Eye (tissue), 1 donor: ENCODE measurements around the gene CACNA1C.

ENCODE experiments used
- DNase-seq: peaks from one replicate; pipeline ENCODE4 v3.0.0-alpha.2; 2015

The CACNA1C gene

DNA sequence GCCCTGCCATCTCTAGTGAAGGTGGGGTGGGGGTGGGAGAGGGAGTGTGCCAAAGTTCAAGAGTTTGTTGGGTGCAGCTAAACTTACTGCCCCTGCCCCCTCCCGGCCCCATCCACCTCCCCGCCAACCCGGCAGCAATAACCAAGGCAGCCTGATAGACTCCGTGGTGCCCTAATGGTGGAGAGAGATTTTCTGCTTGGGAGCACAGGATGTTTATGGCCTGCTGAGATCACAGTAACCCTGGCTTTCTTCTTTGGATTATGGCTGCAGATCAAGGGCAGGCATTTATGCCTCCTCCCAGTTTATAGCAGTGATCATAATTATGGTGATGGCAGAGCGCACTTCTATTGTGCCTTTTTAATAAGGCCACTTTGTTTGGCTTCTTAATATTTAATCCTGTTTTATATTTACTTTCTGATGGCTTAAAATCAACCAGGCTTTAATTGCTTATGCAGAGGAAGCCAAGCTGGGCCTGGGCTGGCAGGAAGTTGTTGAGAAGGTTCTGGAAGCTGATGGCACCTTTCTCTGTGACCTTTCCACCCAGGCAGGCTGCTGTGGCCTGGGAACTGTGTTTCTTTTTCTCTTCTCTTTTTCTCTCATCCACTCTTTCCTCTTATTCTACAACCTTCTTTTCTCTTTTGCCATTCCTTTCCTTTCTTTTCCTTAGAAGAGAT lies 485.2 kb downstream of the CACNA1C start:
- DNase-seq, result peak; percentile 69

DNA sequence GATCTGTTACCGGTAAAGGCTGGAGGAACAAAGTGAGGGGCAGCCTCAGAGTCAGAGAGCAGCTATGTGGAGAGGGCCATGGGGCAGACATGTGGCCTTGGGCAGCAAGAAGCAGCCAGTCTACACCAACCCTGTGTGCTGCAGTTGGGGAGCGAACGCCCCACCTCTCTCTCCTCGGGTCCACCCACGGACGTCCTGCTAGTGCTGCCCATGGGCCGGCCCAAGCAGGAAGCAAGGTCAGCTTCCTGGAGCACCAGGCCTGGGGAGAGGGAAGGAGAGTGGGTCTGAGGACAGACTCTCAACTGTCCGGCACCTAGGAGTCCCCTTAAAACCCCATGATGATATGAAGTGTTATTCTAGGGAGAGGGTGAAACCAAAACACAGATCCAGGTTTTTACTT lies 487.2 kb downstream of the CACNA1C start:
- DNase-seq, result no peak

DNA sequence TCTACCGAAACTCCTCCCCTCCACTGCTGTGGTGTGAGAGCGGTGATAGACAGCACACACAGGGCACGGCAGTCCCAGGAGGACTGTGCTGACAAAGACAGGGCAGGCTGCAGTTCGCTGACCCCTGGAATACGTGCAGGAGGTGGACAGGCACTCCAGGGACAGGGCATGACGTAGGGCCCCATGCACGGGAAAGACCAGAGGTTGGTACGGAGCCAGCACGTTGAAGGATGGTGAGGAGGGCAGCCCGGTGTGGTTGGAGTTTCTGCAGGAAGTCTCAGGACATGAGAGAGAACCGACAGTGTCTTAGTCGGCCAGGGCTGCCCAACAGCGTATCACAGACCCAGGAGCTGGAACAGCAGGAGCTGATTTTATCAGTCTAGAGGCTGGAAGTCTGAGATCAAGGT lies 487.8 kb downstream of the CACNA1C start:
- DNase-seq, result peak; percentile 67

DNA sequence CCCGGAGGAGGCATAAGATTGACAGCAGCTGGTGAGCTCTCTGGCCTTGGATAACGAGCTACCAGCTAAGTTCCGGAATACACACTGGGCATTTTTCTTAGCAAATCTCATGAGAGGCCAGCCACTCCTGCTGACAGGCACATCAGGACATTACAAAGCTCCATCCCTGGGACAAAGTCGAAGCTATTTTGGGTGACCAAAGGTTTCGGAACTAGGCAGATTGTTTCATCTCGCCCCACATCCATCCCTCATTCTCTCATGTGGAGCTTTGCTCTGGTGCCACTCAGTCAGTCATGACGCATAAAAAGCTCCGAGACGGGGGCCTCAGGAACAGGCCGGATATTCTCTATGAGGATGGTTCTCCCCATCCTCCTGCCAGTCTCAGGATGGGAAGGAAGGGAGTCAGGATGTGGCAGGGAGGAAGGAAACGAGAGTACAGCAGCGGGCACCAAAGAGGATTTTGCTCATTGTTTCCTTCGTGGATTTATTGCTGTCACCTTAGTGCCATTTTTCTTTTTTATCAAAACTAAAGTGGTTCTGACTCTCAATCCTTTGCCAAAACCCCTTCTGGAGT lies 488.9 kb downstream of the CACNA1C start:
- no peak for DNase-seq

DNA sequence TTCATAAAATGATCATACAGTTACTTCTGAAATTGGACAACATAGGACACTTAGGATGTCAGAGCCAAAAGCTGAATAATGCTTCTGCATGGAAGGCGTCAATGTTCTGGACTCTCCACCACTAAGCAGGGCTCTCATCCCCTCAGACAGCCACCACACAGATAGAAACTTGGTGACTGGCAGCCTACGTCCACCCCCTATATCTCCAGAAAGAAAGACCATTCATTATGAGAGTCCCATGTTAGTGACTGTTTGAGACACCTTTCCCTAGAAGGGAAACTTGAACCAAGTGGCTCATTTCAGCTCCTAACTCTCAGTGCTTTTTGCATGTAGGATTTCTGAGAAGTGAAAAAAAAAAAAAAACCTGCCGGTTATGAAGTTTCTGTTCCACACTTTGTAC lies 491.0 kb downstream of the CACNA1C start:
- DNase-seq, result no peak

DNA sequence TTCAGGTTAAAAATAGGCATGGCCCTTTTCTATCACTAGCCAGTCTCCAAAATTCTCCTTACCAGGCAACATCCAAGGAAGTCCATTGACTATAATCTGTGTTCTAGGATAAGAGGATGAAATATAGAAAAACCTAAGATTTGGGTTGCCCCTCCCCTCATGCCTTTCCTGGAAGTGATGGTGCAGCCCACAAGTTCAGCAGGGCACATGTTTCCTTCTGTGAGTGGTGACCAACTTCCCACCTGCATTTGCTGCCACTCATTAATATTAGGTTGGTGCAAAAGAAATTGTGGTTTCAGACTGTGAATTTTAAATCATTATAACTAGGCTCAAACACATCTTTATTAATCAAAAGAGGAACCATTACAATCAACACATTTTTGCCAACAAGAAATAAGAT lies 491.4 kb downstream of the CACNA1C start:
- no peak for DNase-seq

DNA sequence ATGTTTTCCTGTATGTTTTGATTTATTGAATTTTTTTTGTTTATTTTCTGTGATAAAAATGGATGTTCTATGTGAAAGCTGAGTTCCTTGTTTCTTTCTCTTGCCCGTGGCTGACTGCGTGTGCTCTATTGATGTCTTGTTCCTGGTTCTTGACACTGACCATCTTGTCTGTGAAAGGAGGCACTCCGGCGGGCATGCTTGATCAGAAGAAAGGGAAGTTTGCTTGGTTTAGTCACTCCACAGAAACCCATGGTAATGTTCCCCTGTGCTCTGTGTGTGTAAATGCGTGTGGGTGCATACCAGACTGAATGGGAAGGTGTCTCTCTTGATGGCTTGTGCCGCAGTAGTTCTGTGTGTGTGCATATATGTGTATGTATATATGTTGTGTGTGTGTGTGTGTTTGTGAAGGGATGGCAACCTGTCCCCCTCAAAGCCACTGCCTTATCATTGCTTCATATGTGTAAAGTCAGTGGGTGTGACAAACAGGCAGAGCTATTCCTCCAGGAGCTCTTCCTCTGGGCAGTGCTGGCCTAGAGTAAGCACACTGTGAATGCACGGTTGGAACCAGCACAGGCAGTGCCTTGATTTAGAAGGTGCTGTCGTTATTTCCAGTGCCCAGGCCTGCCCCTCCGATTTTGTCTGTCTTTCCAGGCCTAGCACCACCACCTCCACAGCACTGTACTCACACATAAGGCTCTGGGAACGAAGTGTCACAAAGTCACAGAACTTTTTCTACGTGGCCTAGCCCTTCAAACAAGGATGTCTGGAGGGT lies 494.7 kb downstream of the CACNA1C start:
- DNase-seq, result no peak

DNA sequence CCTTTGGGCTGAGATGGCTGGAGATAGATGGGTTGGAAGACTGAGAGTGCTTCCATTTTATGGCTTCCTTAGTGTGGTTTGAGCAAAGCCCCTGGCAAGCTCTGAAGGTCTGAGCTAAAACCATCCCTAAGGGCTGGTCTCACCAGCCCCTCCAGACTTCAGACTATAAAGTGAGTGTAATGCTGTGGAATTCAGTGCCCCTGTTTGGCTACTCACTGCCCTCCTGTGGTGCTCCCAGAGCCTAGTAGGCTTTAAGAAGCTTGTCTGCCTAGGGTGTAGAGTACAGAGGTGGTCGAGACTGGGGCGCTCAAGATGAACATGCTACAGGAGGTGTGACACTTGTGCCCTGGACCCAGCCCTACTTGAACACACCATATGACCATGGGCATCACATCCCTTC lies 495.3 kb downstream of the CACNA1C start:
- DNase-seq, result no peak

DNA sequence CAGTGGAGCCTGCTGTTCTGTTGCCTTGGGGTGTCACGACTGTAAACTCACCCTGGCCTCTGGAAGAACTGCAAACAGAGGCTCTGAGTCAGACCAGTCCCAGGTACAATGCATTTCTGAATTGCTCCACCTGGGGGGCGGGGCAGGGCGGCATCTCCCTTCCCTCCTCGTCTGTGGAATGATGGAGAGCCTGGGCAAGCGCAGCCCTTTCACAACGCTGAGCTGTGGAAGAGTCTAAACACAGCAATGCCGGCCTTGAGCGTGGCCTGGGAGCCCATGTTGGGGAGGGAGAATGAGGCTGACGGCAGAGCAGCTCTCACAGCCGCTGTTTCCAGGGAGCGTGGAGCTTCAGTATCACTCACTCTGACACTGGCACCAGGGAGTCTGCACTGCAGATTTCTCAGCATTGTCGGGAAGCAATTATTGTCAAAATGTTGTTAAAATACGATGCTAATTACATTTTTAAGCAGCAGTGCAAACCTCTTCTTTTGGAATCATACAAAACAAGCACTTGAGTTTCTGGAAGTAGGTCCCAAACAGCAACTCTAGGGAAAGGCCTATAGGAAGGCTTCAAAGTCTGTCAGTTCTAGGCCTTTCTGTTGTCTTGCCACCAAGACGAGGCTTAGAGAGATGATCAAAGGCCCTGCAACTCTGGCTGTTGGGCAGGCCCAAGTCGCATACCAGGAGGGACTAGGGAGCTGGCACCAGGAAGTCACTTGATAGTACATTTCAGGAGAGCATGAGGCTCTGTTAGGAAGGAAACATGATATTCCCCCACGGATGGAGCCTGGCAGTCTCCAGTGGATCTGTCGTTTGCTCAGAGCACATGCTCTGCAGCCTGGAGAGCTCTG lies 498.0 kb downstream of the CACNA1C start:
- peak; percentile 45 for DNase-seq

DNA sequence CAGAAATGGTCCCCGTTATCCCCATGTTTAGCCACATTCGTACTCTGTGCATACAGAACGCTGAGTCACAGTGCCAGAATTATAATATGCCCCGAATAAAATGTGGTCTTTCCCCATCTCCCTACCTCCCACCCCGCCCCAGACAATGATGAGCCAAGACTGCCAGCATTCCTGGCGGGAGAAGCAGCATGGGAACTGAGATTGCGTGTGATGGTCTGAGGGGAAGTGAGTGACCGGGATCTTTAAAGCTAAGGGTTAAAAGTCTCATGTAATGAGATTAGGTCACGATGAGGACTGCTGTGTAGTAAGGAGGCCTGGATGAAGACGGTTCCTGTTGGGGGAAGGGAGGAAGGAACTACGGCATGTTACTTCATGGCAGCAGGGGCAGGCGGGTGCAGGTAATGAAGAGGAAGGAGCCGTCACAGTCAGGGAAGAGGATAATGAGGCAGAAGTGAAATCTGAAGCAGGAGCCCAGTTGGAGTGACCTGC lies 498.7 kb downstream of the CACNA1C start:
- DNase-seq, result no peak

DNA sequence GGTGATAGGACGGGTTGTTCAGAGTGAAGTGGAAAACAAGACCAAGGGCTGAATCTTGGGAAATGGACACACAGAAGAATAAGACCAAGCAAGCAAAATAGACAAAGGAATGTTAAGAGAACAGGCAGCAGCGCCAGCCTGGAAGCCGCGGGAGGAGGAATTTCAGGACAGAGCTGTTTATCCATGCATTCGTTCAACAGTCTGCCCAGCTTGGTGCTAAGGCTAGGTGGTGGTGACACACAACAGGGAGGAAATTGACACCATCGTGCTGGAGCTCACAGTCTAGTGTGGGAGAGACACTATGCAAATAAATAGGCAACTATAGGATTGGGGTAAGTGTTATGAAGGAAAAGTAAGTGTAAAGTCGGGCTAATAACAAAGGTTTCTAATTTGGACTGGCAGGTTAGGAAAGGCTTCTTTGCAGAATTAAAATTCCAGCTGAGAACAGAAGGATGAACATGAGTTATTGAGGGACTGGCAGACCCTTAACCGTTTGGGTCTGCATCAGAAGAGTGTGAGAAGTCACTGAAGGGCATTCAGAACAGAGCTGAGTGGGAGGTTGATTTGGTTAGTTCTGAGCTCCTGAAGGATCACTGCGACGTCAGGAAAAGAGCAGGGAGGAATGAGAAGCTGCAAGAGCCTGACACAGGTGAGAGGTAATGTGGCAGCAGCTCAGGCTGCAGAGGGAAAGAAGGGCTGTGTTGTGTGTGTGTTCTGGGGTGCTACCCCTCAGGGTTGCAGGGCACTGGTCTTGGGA lies 499.4 kb downstream of the CACNA1C start:
- DNase-seq, result peak; percentile 56

DNA sequence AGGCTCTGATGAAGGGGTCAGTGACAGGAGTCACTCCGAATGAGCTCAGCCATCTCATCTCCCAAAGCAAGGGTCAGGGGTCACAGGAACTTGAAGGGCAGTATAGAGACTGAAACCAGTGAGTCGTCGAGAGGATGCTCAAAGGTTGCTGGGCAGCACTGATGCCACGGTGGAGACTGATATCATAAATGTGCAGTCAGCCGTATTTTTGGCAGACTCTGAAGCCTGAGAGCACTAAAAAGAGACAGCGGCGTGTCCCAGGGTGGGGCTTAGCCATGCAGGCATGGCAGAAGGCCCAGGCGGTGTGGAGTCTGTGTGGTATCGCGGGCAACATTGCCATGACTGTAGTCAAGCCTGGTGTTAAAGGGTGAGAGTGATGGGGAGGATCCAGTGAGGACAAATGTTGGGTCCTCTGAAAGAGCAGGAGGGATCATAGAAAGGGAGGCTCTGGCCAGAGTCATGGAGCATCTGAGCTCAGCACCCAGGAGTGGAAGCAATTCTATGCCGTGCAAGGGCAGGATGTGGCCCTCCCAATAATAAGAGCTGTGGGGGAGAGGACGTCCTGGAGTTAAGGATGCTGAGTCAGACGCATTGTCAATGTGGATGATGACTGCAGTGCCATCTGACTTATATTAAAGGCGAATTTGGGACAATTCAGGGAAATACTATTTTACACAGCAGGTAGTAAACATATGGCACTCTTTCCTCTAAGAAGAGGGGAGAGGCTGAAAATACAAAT lies 500.8 kb downstream of the CACNA1C start:
- no peak for DNase-seq

DNA sequence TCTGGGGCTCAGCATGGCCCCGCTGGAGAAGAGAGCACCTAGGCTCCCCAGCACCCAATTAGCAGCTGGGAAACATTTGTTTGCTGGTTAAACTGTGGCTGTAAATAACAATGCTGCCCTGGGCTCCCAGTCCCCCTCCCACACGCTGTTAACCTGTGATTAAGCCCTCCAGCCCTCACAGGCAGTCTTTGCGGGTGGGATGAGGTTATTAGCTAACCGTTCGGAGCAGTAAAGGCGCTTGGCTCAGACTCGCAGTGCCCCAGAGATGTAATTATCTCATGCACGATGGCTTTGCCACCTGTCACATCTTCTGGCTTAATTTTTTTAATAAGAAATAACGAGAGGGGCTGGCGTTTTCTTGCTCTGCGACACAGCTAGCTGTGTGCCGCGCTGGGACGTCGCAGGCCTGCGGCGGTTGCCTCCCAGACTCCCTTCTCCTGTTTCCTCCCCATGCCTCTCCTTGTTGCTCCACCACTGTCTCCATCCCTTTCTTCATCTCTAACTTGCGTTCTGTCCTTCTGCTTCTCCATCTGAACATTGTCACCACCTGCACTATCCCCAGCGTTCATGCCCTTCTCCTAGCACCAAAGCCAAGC lies 502.8 kb downstream of the CACNA1C start:
- peak; percentile 81 for DNase-seq

DNA sequence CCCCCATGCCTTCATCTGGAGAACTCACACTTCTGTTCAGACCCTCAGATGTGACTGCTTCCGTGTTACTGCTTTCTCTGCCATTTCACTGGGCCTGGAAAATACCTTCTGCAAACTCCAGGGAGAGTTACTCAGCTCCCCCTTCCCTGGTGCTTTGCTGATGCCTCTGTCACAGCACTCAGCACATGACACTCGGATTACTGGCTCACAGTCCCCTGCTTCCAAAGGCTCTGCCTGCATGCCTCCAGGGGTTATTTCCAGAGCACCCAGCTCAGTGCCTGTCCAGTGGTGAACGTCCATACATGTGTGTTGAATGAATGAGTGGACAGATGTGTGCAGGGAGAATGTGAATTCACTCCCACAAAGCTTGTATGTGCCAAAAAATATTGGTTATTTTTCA lies 504.8 kb downstream of the CACNA1C start:
- DNase-seq, result peak; percentile 27

DNA sequence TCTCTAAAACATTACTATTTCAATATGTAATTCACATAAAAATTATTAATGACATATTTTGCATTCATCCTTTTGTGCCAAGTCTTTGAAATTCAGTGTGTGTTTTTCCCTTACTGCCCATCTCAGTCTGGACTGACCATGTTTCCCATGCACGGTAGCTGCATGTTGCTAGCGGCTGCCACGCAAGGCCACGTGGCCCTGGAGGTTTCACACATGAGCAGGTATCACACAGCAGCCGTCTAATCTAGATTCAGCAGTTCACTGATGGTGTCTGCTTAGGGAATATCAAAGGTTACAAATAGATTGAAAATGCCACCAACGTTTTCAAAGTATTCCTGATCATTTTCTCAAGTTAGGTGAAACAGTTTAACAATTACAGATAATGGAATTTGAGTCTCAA lies 507.1 kb downstream of the CACNA1C start:
- DNase-seq, result peak; percentile 39

DNA sequence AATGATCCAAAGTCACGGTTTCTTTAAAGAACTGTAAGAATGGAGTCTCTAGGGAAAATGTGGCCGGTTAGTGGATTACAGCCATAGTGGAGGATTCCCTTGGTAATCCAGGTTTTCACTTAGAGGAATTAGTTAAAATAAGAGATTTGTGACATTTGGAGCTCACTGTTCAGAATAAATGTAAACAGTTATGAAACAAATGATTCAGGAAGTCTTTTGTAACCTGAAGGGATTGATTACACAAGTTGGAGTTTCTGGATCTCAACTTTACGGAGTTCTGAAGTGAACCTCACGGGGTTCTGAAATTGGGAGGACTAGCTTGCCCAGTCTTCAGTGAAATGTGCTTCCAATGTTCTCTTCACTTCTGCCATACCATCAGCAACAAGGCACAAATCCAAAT lies 507.6 kb downstream of the CACNA1C start:
- no peak for DNase-seq

DNA sequence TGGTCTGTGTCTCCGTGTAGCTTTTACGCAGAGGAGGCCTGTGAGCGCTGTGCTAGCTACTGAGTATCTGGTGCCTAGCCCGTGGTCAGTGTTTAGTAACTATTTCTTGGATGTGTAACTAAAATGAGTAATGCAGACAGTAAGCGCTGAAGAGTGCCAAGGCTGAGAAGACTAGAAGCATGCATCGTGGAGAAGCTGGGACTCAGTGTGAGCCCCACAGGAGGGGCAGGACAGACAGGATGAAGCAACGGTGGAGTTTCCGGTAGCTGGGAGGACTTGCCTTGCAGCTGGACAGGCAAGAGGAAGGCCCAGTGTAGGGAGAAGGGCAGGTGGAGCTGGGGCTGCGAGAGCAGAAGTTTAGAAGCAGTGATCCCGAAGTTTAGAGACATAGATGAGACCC lies 508.6 kb downstream of the CACNA1C start:
- DNase-seq, result no peak

DNA sequence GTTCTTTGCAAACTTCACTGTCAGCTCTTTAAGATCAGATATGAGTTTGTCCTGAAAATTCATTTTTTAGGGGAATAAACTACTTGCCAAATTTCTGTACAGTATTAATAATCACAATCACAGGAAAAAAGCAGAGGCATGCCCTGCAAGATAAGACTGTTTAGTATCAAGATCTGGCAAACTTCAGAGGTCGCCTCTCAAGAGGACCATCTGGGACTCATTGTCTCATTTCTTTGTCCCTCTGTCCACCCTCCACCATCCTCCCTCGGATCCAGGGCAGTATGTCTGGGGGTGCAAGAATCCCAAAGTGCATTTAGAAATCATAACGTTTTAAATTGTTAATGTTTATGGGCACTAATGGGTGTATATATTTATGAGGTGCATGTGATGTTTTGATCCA lies 509.6 kb downstream of the CACNA1C start:
- no peak for DNase-seq

DNA sequence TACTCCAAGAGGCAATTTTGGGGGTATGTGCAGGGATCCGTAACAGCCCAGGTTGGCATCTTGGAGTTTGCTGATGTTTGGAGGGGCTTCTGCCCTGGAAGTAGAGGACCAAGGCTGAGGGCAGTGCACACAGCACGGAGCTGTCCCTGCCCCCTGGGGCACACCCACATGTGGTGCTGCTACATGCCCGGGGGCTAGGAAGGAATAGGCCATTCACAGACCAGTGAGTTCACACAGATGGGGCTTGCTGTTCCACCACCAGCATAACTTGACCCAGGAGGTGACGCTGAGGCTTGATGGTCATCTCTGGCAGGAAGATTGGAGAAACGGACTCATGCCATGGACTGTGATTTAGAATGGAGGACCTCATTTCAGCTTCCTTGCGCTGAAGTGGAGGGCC lies 510.9 kb downstream of the CACNA1C start:
- DNase-seq, result no peak

DNA sequence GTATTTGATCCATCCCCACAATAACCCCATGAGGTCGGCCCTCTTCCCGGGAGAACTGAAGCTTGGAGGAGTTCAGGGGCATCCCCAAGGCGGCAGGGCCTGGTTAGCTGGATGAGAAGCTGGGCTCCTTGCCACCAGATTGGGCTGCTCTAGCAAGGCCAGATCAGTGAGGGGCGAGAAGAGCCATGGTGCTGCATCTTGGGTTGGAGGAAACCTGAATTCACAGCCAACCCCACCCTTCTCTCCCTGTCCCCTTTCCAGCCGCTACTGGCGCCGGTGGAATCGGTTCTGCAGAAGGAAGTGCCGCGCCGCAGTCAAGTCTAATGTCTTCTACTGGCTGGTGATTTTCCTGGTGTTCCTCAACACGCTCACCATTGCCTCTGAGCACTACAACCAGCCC lies 513.4 kb downstream of the CACNA1C start:
- no peak for DNase-seq

DNA sequence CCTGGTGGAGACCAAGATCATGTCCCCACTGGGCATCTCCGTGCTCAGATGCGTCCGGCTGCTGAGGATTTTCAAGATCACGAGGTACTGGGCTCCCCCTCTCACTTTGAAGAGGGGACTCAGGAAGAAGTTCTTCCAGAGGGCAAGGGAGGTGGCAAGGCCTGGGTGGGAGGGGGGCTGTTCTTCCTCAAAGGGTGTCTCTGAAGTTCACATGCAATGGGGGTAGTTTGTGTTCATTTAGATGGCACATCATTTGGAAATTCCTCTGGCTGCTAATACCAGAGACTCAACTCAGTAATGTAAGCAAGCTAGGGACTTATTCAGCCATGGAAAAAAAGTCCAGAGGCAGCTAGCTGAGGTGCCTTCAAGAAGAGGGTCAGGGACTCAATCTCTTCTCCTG lies 514.9 kb downstream of the CACNA1C start:
- DNase-seq, result no peak
